Neural progenitor cell (in vitro differentiated cells): ENCODE measurements around the gene ZMYND12. TPM values are rescaled to one million over a fixed set of nuclear protein-coding genes. Genes with fewer than 3 reads are reported as not detected.
A peak's percentile ranks its signal among the peaks of the same experiment; 100 is the strongest.

Source experiments
- DNase-seq: peaks from one replicate; pipeline ENCODE4 v3.0.0-alpha.2; 2016; ENCODE audit warnings: low spot score
- H2AFZ ChIP-seq: fragments of 200-600 bp; sonication (generic); replicated peaks from 2 replicates; pipeline ENCODE4 v1.6.1; 2016; ENCODE audit warnings: antibody characterized with exemption
- H3F3A ChIP-seq: fragments of 200-600 bp; sonication (generic); 2 replicates; pipeline ENCODE4 v1.6.1; 2016; ENCODE audit warnings: antibody characterized with exemption, low read depth
- H3K27ac ChIP-seq: fragments of 200-600 bp; sonication (generic); 2 replicates; pipeline ENCODE4 v1.5.1; 2016; ENCODE audit warnings: mild to moderate bottlenecking
- H3K27me3 ChIP-seq: fragments of 200-600 bp; sonication (generic); 2 replicates; pipeline ENCODE4 v1.6.1; 2016; ENCODE audit warnings: mild to moderate bottlenecking, moderate library complexity
- H3K36me3 ChIP-seq: fragments of 200-600 bp; sonication (generic); 2 replicates; pipeline ENCODE4 v1.5.1; 2016
- H3K4me1 ChIP-seq: fragments of 200-600 bp; sonication (generic); 2 replicates; pipeline ENCODE4 v1.6.1; 2016; ENCODE audit warnings: mixed run types
- H3K4me2 ChIP-seq: fragments of 200-600 bp; sonication (generic); 2 replicates; pipeline ENCODE4 v1.6.1; 2016
- H3K4me3 ChIP-seq: fragments of 200-600 bp; sonication (generic); 2 replicates; pipeline ENCODE4 v1.5.1; 2016
- H3K79me2 ChIP-seq: fragments of 200-600 bp; sonication (generic); 2 replicates; pipeline ENCODE4 v1.6.1; 2016; ENCODE audit warnings: low read depth
- H3K9ac ChIP-seq: fragments of 200-600 bp; sonication (generic); 2 replicates; pipeline ENCODE4 v1.6.1; 2016
- H3K9me3 ChIP-seq: fragments of 200-600 bp; sonication (generic); 2 replicates; pipeline ENCODE4 v1.5.1; 2016; ENCODE audit warnings: low read depth
- H4K20me1 ChIP-seq: fragments of 200-600 bp; sonication (generic); 2 replicates; pipeline ENCODE4 v1.6.1; 2016; ENCODE audit warnings: low read depth
- H3K27ac Mint-ChIP-seq: 3 replicates; pipeline ENCODE4 v1.8.0; 2021; ENCODE audit warnings: mixed read lengths
- H3K27me3 Mint-ChIP-seq: 2 replicates; pipeline ENCODE4 v1.8.0; 2022; ENCODE audit warnings: low read depth, mild to moderate bottlenecking, inconsistent platforms, moderate library complexity, mixed read lengths; ENCODE audit not compliant: insufficient read depth
- H3K36me3 Mint-ChIP-seq: 3 replicates; pipeline ENCODE4 v1.8.0; 2021; ENCODE audit warnings: mixed read lengths
- H3K4me1 Mint-ChIP-seq: 3 replicates; pipeline ENCODE4 v1.8.0; 2021; ENCODE audit warnings: mixed read lengths
- H3K4me3 Mint-ChIP-seq: 3 replicates; pipeline ENCODE4 v1.8.0; 2021; ENCODE audit warnings: mild to moderate bottlenecking, moderate library complexity, mixed read lengths
- H3K9me3 Mint-ChIP-seq: 3 replicates; pipeline ENCODE4 v1.8.0; 2020; ENCODE audit warnings: mixed read lengths
- CTCF ChIP-seq: fragments of 200-600 bp; sonication (generic); IDR thresholded peaks from 2 replicates; pipeline ENCODE4 v1.5.1; 2017; ENCODE audit warnings: antibody characterized with exemption, mild to moderate bottlenecking
- EZH2 ChIP-seq: fragments of 200-600 bp; sonication (generic); IDR thresholded peaks from 2 replicates; pipeline ENCODE4 v1.6.1; 2017; ENCODE audit warnings: antibody characterized with exemption, mild to moderate bottlenecking, moderate library complexity
- EZH2phosphoT487 ChIP-seq: fragments of 200-600 bp; sonication (generic); IDR thresholded peaks from 2 replicates; pipeline ENCODE4 v1.6.1; 2017; ENCODE audit warnings: antibody characterized with exemption
- total RNA-seq: library from RNA; depleted of rRNA; stranded (reverse); fragments of >200 nt; gene quantifications from 2 replicates; pipeline ENCODE4 v1.2.3, GENCODE V29; 2015; ENCODE audit warnings: low replicate concordance

The ZMYND12 gene
- total RNA-seq, 1 donor from 2014 or later: 1.3 TPM

DNA sequence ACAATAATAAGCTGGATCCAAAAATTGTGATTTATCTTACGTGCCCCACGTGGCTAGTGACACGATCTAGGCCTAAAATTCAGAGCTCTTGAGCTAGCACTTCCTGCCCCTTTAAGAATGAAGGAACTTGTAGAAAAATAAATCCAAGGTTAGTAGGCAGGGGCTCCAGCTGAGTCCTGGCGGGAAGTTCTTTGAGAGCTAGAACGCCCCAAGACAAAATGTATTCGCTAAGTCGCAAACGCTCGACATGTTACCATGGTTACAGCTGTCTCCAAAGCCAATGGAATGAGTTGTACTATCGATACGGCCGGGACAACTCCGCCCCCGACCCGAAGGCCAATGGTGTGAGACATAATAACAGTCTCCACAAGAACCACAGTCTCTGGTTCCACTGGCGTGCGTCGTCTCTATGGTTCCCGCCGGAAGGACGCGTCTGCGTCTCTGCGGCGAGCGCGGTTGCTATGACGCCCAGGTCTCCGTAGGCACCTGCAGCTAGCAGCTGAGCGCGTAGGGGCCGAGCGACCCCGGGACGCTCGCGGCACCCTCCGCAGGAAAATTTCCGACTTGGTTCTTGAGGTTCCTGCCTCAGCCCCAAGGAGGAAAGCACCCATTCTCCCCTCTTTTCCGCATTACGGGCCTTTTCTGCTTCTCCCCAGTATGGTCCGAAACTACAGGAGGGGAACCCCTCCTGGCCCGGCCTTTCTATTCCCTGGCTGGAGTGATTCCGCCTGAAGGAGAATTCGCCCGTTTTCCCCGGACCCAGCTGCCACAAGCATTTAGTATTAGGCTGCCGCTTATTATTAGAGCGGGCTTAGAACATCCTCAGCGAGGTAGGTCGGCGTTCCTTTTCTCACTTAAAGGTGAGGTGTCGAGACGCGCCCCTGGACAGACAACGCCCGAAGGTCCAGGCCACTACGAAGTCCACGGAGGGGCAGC lies 7.3 kb upstream of the ZMYND12 start, which contains the start of gene CCDC30:
Gene CCDC30 (plus strand): TSS at position 459 of the 936 bp plus-strand sequence. CDS start 17,266 bp downstream, outside the sequence.
- Mint-ChIP-seq H3K36me3 (peaks cover 7% of the 10 kb centered on the region), H3K9me3 (no peaks in the 10 kb centered on the region), H3K4me1 (peaks cover 23% of the 10 kb centered on the region), H3K27me3 (no peaks in the 10 kb centered on the region), H3K27ac (peak within 1 kb of the TSS; percentile 95), H3K4me3 (peak within 1 kb of the TSS; percentile 83)
- no peak for TF ChIP-seq EZH2phosphoT487
- Histone ChIP-seq H2AFZ (peak within 1 kb of the TSS; percentile 67), H3K27ac (no peak within 1 kb of the TSS), H3K27me3 (no peaks in the 10 kb centered on the region), H4K20me1 (no peaks in the 10 kb centered on the region), H3K9ac (no peak within 1 kb of the TSS), H3K79me2 (peaks cover 6% of the 10 kb centered on the region), H3K4me1 (peaks cover 9% of the 10 kb centered on the region), H3K9me3 (no peaks in the 10 kb centered on the region), H3F3A (peaks cover 19% of the 10 kb centered on the region), H3K4me3 (peak within 1 kb of the TSS; percentile 77), H3K4me2 (peak within 1 kb of the TSS; percentile 84), H3K36me3 (no peaks in the 10 kb centered on the region)
- DNase-seq: peak; percentile 99

GRCh38 chr1:42461196-42461595 lies 5.4 kb upstream of the ZMYND12 start:
- H3K27me3 Mint-ChIP-seq: peaks cover under 1% of the 10 kb centered on the region
- H3K9me3 Mint-ChIP-seq: no peaks in the 10 kb centered on the region

DNA sequence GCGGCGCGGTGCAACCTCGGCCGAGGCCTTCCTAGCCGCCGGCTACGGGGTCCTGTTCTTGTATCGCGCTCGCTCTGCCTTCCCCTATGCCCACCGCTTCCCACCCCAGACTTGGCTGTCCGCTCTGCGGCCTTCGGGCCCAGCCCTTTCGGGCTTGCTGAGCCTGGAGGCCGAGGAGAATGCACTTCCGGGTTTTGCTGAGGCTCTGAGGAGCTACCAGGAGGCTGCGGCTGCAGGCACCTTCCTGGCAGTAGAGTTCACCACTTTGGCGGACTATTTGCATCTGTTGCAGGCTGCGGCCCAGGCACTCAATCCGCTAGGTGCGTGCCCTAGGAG lies 900 bp upstream of the ZMYND12 start:
- H3F3A ChIP-seq: peaks cover 16% of the 10 kb centered on the region
- Mint-ChIP-seq H3K4me3 (peak overlapping the region; percentile 88), H3K4me1 (peaks cover 19% of the 10 kb centered on the region), H3K27me3 (peaks cover 10% of the 10 kb centered on the region), H3K27ac (no peak overlapping the region), H3K9me3 (no peaks in the 10 kb centered on the region), H3K36me3 (peaks cover 10% of the 10 kb centered on the region)
- TF ChIP-seq EZH2 (no peak), EZH2phosphoT487 (no peak), CTCF (peak; percentile 1)
- peak overlapping the region; percentile 95 for H2AFZ ChIP-seq
- peaks cover 20% of the 10 kb centered on the region for H3K79me2 ChIP-seq
- peak overlapping the region; percentile 59 for H3K9ac ChIP-seq
- no peaks in the 10 kb centered on the region for H3K27me3 ChIP-seq
- no peaks in the 10 kb centered on the region for H3K9me3 ChIP-seq
- peak overlapping the region; percentile 85 for H3K4me3 ChIP-seq
- DNase-seq: no peak
- H3K36me3 ChIP-seq: no peaks in the 10 kb centered on the region
- peak overlapping the region; percentile 2 for H3K27ac ChIP-seq
- H3K4me1 ChIP-seq: peaks cover 5% of the 10 kb centered on the region
- no peaks in the 10 kb centered on the region for H4K20me1 ChIP-seq
- peak overlapping the region; percentile 89 for H3K4me2 ChIP-seq

More at GRCh38 chr1:42461196-42461595, 5.4 kb upstream of the ZMYND12 start:
- Histone ChIP-seq H3K4me2 (no peak overlapping the region), H3K4me1 (peaks cover 14% of the 10 kb centered on the region), H2AFZ (no peak overlapping the region), H3K9ac (no peak overlapping the region), H3K27ac (no peak overlapping the region), H3K79me2 (peaks cover 20% of the 10 kb centered on the region), H3K4me3 (no peak overlapping the region), H3K9me3 (no peaks in the 10 kb centered on the region), H3K27me3 (no peaks in the 10 kb centered on the region), H3F3A (peaks cover 25% of the 10 kb centered on the region), H4K20me1 (no peaks in the 10 kb centered on the region), H3K36me3 (no peaks in the 10 kb centered on the region)
- Mint-ChIP-seq H3K36me3 (peaks cover 10% of the 10 kb centered on the region), H3K4me1 (peaks cover 35% of the 10 kb centered on the region), H3K4me3 (no peak overlapping the region), H3K27ac (no peak overlapping the region)
- TF ChIP-seq CTCF (no peak), EZH2 (no peak), EZH2phosphoT487 (no peak)
- no peak for DNase-seq

GRCh38 chr1:42454403-42454802 lies 1.4 kb downstream of the ZMYND12 start:
- Mint-ChIP-seq H3K4me1 (peaks cover 17% of the 10 kb centered on the region), H3K4me3 (no peak overlapping the region), H3K27ac (no peak overlapping the region), H3K36me3 (peaks cover 7% of the 10 kb centered on the region), H3K9me3 (no peaks in the 10 kb centered on the region), H3K27me3 (peaks cover 10% of the 10 kb centered on the region)
- DNase-seq: no peak
- H2AFZ ChIP-seq: no peak overlapping the region
- no peaks in the 10 kb centered on the region for H4K20me1 ChIP-seq
- TF ChIP-seq EZH2: no peak
- no peak for TF ChIP-seq CTCF
- no peak for TF ChIP-seq EZH2phosphoT487
- H3K36me3 ChIP-seq: no peaks in the 10 kb centered on the region
- H3K9ac ChIP-seq: no peak overlapping the region
- H3K9me3 ChIP-seq: no peaks in the 10 kb centered on the region
- H3K27ac ChIP-seq: no peak overlapping the region
- H3K4me3 ChIP-seq: no peak overlapping the region
- peaks cover 5% of the 10 kb centered on the region for H3K4me1 ChIP-seq
- no peak overlapping the region for H3K4me2 ChIP-seq
- peaks cover 6% of the 10 kb centered on the region for H3F3A ChIP-seq
- H3K79me2 ChIP-seq: peaks cover 20% of the 10 kb centered on the region
- no peaks in the 10 kb centered on the region for H3K27me3 ChIP-seq
